ENCODE measurements around the gene NSUN6.

The NSUN6 gene

DNA sequence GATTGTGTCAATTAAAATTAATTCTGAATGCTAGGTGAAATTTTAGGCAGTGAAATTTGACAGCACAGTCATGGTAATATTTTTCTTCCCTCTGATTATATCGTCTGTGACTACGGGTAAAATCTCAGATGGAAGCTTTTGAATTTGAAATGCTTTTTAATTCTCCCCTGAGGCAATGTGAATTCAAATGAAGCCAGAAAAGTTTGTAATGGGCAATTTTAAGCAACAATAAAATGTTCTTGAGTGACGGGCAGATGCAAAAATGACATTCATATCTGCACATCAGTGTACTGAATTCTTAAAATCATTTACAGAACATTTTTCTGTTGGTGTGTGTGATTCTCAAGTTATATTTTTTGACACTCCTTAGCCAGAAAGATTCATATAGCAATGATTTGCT lies 134.5 kb downstream of the NSUN6 start:
- DNase-seq: no peak
- intact Hi-C loops (cut with DNase I): no loop called here

- no peak for DNase-seq
- intact Hi-C loops (cut with DNase I): no loop called here
Observed at GRCh38 chr10:18514537-18514936, 136.8 kb downstream of the NSUN6 start.

DNA sequence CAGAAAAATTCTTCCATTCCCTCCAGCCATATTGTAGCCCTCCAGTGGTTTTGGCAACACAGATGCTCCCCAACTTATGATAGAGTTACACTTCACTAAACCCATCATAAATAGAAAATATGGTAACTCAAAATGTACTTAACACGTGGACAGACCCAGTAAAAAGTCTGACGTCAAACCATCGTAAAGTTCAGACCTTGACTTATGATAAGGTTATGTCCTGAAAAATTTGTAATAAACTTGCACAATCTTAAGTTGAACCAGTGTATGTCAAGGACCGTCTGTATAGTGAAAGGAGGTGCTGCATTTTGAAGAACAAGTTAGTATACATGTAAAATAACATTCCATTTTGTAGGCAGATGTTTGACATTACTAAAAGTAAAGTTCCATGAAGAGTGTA lies 142.8 kb downstream of the NSUN6 start:
- intact Hi-C loops (cut with DNase I): no loop called here
- DNase-seq: no peak

GRCh38 chr10:18505456-18506118 lies 145.8 kb downstream of the NSUN6 start:
- intact Hi-C loops (cut with DNase I): no loop called here

GRCh38 chr10:18504161-18504560 lies 147.2 kb downstream of the NSUN6 start:
- intact Hi-C loops (cut with DNase I): no loop called here
- no peak for DNase-seq

More at GRCh38 chr10:18505456-18506118, 145.8 kb downstream of the NSUN6 start:
- no peak for DNase-seq

DNA sequence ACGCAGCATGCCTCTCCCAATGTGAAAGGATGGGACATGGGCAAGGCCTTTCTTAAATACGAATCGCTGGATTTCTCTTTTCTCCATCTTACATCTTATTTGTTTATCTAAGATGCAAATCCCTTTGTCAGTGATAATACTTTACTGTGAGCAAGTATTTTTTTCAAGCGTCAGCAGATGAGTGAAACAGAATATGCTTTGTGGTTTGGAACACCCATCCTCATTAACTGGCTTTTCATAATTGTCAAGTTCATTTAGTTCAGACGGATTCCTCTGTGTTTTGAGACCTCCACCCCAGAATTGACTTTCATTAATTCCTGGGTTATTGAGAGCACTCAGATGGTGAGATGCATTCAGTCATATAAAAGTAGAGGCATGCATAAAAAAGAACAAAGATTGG lies 149.8 kb downstream of the NSUN6 start:
- DNase-seq: no peak
- intact Hi-C loops (cut with DNase I): no loop called here

GRCh38 chr10:18501198-18501597 lies 150.2 kb downstream of the NSUN6 start:
- intact Hi-C loops (cut with DNase I): no loop called here
- DNase-seq: no peak

DNA sequence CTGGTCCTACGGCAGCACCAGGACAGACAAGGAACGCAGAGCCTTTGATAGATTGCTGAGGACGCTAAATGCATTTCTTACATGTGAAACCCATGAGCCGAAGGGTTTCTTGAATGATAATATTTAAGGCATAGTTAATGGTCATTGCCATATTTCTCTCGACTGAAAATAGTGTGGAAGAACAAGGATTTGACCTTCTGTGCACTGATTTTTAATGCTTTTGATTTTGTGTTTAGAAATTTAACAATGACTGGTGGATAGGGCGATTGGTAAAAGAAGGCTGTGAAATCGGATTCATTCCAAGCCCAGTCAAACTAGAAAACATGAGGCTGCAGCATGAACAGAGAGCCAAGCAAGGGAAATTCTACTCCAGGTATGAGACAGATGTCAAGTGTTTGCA lies 150.8 kb downstream of the NSUN6 start:
- DNase-seq: no peak
- intact Hi-C loops (cut with DNase I): no loop called here

GRCh38 chr10:18498998-18499397 lies 152.4 kb downstream of the NSUN6 start:
- no peak for DNase-seq
- intact Hi-C loops (cut with DNase I): no loop called here

DNA sequence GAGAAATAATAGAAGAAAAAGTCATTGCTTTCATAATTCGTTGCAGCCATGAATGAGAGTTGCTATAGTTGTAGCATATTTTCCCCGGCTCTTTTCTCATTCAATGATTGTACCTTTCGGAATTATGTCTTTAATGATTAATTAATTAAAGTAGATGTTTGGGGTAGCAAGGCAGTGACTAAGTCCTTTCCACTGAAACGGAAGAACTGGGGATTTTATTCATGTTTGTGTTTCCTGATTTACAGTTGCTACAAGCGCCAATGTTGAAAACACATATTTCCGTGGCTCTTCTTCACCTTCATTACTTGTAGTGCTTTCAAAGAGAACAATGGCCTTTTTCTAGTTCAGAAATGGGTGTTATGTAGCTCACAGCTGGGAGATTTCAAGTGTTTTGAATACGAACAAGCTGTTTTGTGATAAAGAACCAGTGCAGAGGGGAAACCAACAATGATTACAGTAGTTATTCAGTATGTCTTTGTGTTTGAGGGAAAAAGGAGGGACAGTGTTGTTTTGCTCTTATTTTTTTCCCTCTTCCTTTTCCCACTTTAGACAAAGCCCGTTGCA lies 153.5 kb downstream of the NSUN6 start:
- DNase-seq: no peak
- intact Hi-C loops (cut with DNase I): no loop called here

All from posterior cingulate gyrus (tissue), 11 donors.